HepG2 (cell line): ENCODE results near the gene ZSCAN26. TPM values are rescaled to one million over a fixed set of nuclear protein-coding genes. Genes with fewer than 3 reads are reported as not detected.

Experiments
- AFF4 ChIP-seq: sonication (generic); formaldehyde crosslinking; IDR thresholded peaks from 2 replicates; pipeline ENCODE4 v1.4.0; 2020; ENCODE audit warnings: missing genetic modification reagents
- ARNTL ChIP-seq: sonication (generic); formaldehyde crosslinking; IDR thresholded peaks from 2 replicates; pipeline ENCODE4 v1.4.0; 2020; ENCODE audit warnings: mild to moderate bottlenecking, missing genetic modification reagents
- CAMTA2 ChIP-seq: sonication (generic); formaldehyde crosslinking; IDR thresholded peaks from 2 replicates; pipeline ENCODE4 v1.4.0; 2020; ENCODE audit warnings: mild to moderate bottlenecking, missing genetic modification reagents, borderline replicate concordance
- FOSL1 ChIP-seq: sonication (generic); formaldehyde crosslinking; IDR thresholded peaks from 2 replicates; pipeline ENCODE4 v1.9.0; 2021; ENCODE audit warnings: missing genetic modification reagents, borderline replicate concordance
- HDAC6 ChIP-seq: fragments of 200-600 bp; sonication (generic); IDR thresholded peaks from 2 replicates; pipeline ENCODE4 v1.7.0; 2017; ENCODE audit warnings: mild to moderate bottlenecking, antibody characterized with exemption, low read length, low read depth
- HNRNPH1 ChIP-seq: fragments of 200-400 bp; formaldehyde crosslinking; optimal IDR thresholded peaks from 2 replicates; pipeline ENCODE3; 2017; ENCODE audit warnings: mild to moderate bottlenecking, low read depth, low read length
- PHF21A ChIP-seq: sonication (generic); formaldehyde crosslinking; IDR thresholded peaks from 2 replicates; pipeline ENCODE4 v1.5.0; 2020; ENCODE audit warnings: mild to moderate bottlenecking, missing genetic modification reagents
- SRSF4 ChIP-seq: fragments of 200-400 bp; formaldehyde crosslinking; IDR thresholded peaks from one replicate; pipeline ENCODE4 v1.6.1; 2018; ENCODE audit warnings: mild to moderate bottlenecking, low read depth, low read length, moderate library complexity; ENCODE audit not compliant: poor library complexity, severe bottlenecking
- SRY ChIP-seq: sonication (generic); formaldehyde crosslinking; IDR thresholded peaks from 2 replicates; pipeline ENCODE4 v1.8.0; 2022; ENCODE audit warnings: mild to moderate bottlenecking, missing genetic modification reagents
- SUZ12 ChIP-seq: fragments of 150-350 bp; IDR thresholded peaks from 2 replicates; pipeline ENCODE4 v1.6.1; 2014; ENCODE audit warnings: low read depth, low read length
- TEAD3 ChIP-seq: optimal IDR thresholded peaks from 2 replicates; pipeline ENCODE3; 2016; ENCODE audit warnings: borderline replicate concordance
- XBP1 ChIP-seq: sonication (generic); formaldehyde crosslinking; IDR thresholded peaks from 2 replicates; pipeline ENCODE4 v1.5.0; 2020; ENCODE audit warnings: missing genetic modification reagents
- ZC3H4 ChIP-seq: sonication (generic); formaldehyde crosslinking; IDR thresholded peaks from 2 replicates; pipeline ENCODE4 v1.4.0; 2020; ENCODE audit warnings: missing genetic modification reagents, borderline replicate concordance
- ZNF331 ChIP-seq: sonication (generic); formaldehyde crosslinking; IDR thresholded peaks from 2 replicates; pipeline ENCODE4 v1.4.0; 2020; ENCODE audit warnings: missing genetic modification reagents
- ZNF781 ChIP-seq: sonication (generic); formaldehyde crosslinking; IDR thresholded peaks from 2 replicates; pipeline ENCODE4 v1.5.1; 2020; ENCODE audit warnings: borderline replicate concordance, mild to moderate bottlenecking, missing genetic modification reagents; ENCODE audit errors: not compliant biosample characterization
- ZSCAN31 ChIP-seq: sonication (generic); formaldehyde crosslinking; IDR thresholded peaks from 2 replicates; pipeline ENCODE4 v1.5.0; 2020; ENCODE audit warnings: low read depth, mild to moderate bottlenecking, missing genetic modification reagents
- polyA plus RNA-seq, 8 experiments: library from polyadenylated mRNA; depleted of rRNA in 3 of 8; stranded (reverse) in 7 of 8; unstranded in 1 of 8; fragments of >200 nt; fragmentation: Illumina TruSeq in 4 of 8; extraction: Trizol in 4 of 8; gene quantifications; 2 replicates each; pipeline versions ENCODE4 v1.2.1 to v1.2.3, GENCODE V29; 2011 to 2016; ENCODE audit warnings: low read depth in 4 of 8, missing spikeins in 1 of 8, mixed read lengths in 1 of 8; ENCODE audit not compliant: insufficient read depth in 1 of 8
- total RNA-seq, 5 experiments: library from RNA; depleted of rRNA; stranded (reverse); fragments of >200 nt; fragmentation: Illumina TruSeq; extraction: Trizol; gene quantifications; 2 replicates each; pipeline ENCODE4 v1.2.3, GENCODE V29; 2016; ENCODE audit warnings: low read depth in 1 of 5
- TF ChIP-seq, protein P1 (sequence below): sonication (generic); formaldehyde crosslinking; IDR thresholded peaks from 2 replicates; pipeline ENCODE4 v1.4.0; 2020; ENCODE audit warnings: mild to moderate bottlenecking, missing genetic modification reagents
- TF ChIP-seq, protein P2 (sequence below): sonication (generic); formaldehyde crosslinking; conservative IDR thresholded peaks from 2 replicates; pipeline ENCODE4 v1.8.1; 2023; ENCODE audit warnings: missing genetic modification reagents
- TF ChIP-seq, protein P3 (sequence below): sonication (generic); formaldehyde crosslinking; IDR thresholded peaks from 2 replicates; pipeline ENCODE4 v1.4.0; 2020; ENCODE audit warnings: mild to moderate bottlenecking, missing genetic modification reagents

ZSCAN26 gene
- total and polyA plus RNA-seq, 2 of the 13 experiments (the other 11 are each of a cell fraction or from before 2014, with no cell fraction given): 12.0 to 15.6 TPM

DNA sequence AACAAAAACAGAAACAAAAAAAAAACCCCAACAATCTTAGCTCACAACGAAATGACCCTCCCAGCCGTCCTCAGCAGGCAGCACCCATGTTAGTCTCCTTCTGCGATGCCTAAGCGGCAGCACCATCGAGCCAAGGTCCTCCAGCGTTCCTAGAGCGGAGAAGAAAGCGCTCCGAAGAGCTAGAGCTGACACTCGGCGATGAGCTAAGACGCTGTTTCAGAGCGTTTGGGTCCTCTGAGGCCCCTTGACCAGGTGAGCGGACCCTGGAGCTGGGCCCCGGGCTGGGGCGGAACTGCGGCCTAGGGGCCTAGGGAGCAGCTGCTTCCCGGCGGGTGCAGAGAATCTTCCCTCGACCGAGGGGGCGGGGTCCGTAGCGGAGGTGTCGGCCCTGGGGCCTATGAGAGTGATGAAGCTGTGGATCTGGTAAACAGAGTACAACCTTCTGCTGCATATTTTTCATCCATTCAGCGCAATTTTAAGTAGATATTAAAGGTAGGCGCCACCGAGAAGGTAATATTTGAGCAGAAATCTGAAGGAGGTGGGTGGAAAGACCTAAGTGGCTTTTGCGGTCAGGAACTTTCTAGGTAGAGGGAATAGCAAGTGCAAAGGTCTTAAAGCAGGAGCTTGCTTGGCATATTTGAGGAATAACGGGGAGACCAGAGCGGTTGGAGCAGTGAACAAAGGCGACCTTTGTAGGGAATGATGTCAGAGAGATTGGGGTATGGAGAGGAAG, at the start of gene ZSCAN26 (continued):
- TF ChIP-seq, protein P1, sequence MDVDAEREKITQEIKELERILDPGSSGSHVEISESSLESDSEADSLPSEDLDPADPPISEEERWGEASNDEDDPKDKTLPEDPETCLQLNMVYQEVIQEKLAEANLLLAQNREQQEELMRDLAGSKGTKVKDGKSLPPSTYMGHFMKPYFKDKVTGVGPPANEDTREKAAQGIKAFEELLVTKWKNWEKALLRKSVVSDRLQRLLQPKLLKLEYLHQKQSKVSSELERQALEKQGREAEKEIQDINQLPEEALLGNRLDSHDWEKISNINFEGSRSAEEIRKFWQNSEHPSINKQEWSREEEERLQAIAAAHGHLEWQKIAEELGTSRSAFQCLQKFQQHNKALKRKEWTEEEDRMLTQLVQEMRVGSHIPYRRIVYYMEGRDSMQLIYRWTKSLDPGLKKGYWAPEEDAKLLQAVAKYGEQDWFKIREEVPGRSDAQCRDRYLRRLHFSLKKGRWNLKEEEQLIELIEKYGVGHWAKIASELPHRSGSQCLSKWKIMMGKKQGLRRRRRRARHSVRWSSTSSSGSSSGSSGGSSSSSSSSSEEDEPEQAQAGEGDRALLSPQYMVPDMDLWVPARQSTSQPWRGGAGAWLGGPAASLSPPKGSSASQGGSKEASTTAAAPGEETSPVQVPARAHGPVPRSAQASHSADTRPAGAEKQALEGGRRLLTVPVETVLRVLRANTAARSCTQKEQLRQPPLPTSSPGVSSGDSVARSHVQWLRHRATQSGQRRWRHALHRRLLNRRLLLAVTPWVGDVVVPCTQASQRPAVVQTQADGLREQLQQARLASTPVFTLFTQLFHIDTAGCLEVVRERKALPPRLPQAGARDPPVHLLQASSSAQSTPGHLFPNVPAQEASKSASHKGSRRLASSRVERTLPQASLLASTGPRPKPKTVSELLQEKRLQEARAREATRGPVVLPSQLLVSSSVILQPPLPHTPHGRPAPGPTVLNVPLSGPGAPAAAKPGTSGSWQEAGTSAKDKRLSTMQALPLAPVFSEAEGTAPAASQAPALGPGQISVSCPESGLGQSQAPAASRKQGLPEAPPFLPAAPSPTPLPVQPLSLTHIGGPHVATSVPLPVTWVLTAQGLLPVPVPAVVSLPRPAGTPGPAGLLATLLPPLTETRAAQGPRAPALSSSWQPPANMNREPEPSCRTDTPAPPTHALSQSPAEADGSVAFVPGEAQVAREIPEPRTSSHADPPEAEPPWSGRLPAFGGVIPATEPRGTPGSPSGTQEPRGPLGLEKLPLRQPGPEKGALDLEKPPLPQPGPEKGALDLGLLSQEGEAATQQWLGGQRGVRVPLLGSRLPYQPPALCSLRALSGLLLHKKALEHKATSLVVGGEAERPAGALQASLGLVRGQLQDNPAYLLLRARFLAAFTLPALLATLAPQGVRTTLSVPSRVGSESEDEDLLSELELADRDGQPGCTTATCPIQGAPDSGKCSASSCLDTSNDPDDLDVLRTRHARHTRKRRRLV (CRISPR knock-in tag): no peak
- TF ChIP-seq HDAC6 (no peak), ZSCAN31 (CRISPR knock-in tag) (peak; percentile 75), SRY (CRISPR knock-in tag) (peak; percentile 98), ZNF781 (CRISPR knock-in tag) (peak; percentile 96), SUZ12 (no peak), CAMTA2 (CRISPR knock-in tag) (no peak; the same call in 1 of the 2 replicates), FOSL1 (CRISPR knock-in tag) (no peak), ARNTL (CRISPR knock-in tag) (peak; percentile 83), HNRNPH1 (no peak), TEAD3 (peak; percentile 74), XBP1 (no peak), ZC3H4 (CRISPR knock-in tag) (0 out of 2 replicates have a peak, but pooled peaks have one; percentile 30), PHF21A (CRISPR knock-in tag) (peak; percentile 82; the same call in 1 of the 2 replicates), ZNF331 (CRISPR knock-in tag) (peak; percentile 83), SRSF4 (no peak), AFF4 (CRISPR knock-in tag) (no peak; the same call in 1 of the 2 replicates)
- TF ChIP-seq, protein P2, sequence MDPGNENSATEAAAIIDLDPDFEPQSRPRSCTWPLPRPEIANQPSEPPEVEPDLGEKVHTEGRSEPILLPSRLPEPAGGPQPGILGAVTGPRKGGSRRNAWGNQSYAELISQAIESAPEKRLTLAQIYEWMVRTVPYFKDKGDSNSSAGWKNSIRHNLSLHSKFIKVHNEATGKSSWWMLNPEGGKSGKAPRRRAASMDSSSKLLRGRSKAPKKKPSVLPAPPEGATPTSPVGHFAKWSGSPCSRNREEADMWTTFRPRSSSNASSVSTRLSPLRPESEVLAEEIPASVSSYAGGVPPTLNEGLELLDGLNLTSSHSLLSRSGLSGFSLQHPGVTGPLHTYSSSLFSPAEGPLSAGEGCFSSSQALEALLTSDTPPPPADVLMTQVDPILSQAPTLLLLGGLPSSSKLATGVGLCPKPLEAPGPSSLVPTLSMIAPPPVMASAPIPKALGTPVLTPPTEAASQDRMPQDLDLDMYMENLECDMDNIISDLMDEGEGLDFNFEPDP (CRISPR knock-in tag): peak; percentile 98
- TF ChIP-seq, protein P3, sequence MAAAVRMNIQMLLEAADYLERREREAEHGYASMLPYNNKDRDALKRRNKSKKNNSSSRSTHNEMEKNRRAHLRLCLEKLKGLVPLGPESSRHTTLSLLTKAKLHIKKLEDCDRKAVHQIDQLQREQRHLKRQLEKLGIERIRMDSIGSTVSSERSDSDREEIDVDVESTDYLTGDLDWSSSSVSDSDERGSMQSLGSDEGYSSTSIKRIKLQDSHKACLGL (CRISPR knock-in tag): peak; percentile 63; the same call in 1 of the 2 replicates
